Left cardiac atrium (tissue), 4 donors: ENCODE measurements around the gene ANKS1B. TPM values are rescaled to one million over a fixed set of nuclear protein-coding genes. Genes with fewer than 3 reads are reported as not detected.
"Not testable (repeated sequence)": the region's sequence is repeated elsewhere in the genome, so short reads cannot be mapped to it uniquely, and the experiment has no call there.

Experiments used
- ATAC-seq, 2 donors: fragments of 200-7000 bp; cut with Tn5 transposase; one replicate each; pipeline ENCODE4 v1.9.1; 2020; ENCODE audit warnings: mild to moderate bottlenecking in 2 of 2, moderate library complexity in 2 of 2
- DNase-seq: peaks from one replicate; pipeline ENCODE4 v3.0.0-alpha.2; 2020
- intact Hi-C, 2 donors: fragments of 100-400 bp; cut with DNase I; formaldehyde crosslinking; loops; one replicate each; pipeline versions ENCODE4 v1.14.1 to v1.15.1; 2022 to 2023
- total RNA-seq, 2 donors: library from RNA; stranded (reverse); fragmentation: NEBNext Ultra II Directional; extraction: Animal tissue kit (Norgen Biotek cat#: 25700); gene quantifications; one replicate each; pipeline ENCODE4 v1.2.1, GENCODE V29; 2021
- donor health status: DM: no; HTN: yes; CAD: no.
- donor health status: DM: no; HTN: yes; CAD: no; lungs with severe emphysema.
- donor health status: DM: yes; HTN: yes; CAD: no.
- donor health status: Dilated cardiomyopathy.

Gene ANKS1B
- total RNA-seq, 2 donors from 2014 or later = 3.1 TPM

- no peak for DNase-seq
- ATAC-seq = no peak
- intact Hi-C loops = no loop called here
These were observed 77.8 kb downstream of the ANKS1B start for GRCh38 chr12:99906786-99907579.

GRCh38 chr12:99901181-99901580 is 83.6 kb downstream of the ANKS1B start:
- intact Hi-C loops = no loop called here
- ATAC-seq (no peak), DNase-seq (no peak)

- ATAC-seq = no peak
These were observed 86.1 kb downstream of the ANKS1B start for GRCh38 chr12:99898645-99899044.

GRCh38 chr12:99879439-99879838 is 105.3 kb downstream of the ANKS1B start:
- ATAC-seq = no peak
- intact Hi-C loops = no loop called here

More at GRCh38 chr12:99898645-99899044, 86.1 kb downstream of the ANKS1B start:
- no peak for DNase-seq
- intact Hi-C loops = no loop called here

GRCh38 chr12:99875081-99875480 is 109.7 kb downstream of the ANKS1B start:
- no peak for DNase-seq
- ATAC-seq = no peak
- intact Hi-C loops = no loop called here

More at GRCh38 chr12:99879439-99879838, 105.3 kb downstream of the ANKS1B start:
- no peak for DNase-seq

- DNase-seq (no peak), ATAC-seq (no peak)
- intact Hi-C loops = no loop called here
These were observed 114.7 kb downstream of the ANKS1B start for GRCh38 chr12:99870085-99870484.

- intact Hi-C loops = no loop called here
- no peak for DNase-seq
- ATAC-seq = no peak
These were observed 123.0 kb downstream of the ANKS1B start for GRCh38 chr12:99861731-99862130.

- intact Hi-C loops = no loop called here
- DNase-seq (no peak), ATAC-seq (no peak)
These were observed 125.6 kb downstream of the ANKS1B start for GRCh38 chr12:99859126-99859525.

- DNase-seq (no peak), ATAC-seq (no peak)
- intact Hi-C loops = no loop called here
These were observed 132.1 kb downstream of the ANKS1B start for GRCh38 chr12:99852666-99853065.

- intact Hi-C loops = no loop called here
- no peak for ATAC-seq
These were observed 136.8 kb downstream of the ANKS1B start for GRCh38 chr12:99847936-99848335.

GRCh38 chr12:99834710-99835109 is 150.0 kb downstream of the ANKS1B start:
- no peak for ATAC-seq
- intact Hi-C loops = no loop called here
- DNase-seq = no peak

More at GRCh38 chr12:99847936-99848335, 136.8 kb downstream of the ANKS1B start:
- DNase-seq = no peak

GRCh38 chr12:99833397-99833796 is 151.3 kb downstream of the ANKS1B start:
- DNase-seq = no peak
- intact Hi-C loops = no loop called here
- no peak for ATAC-seq

GRCh38 chr12:99824900-99825542 is 159.7 kb downstream of the ANKS1B start:
- intact Hi-C loops = no loop called here
- no peak for DNase-seq
- ATAC-seq = no peak

GRCh38 chr12:99822273-99822672 is 162.5 kb downstream of the ANKS1B start:
- ATAC-seq (no peak), DNase-seq (no peak)
- intact Hi-C loops = no loop called here

- DNase-seq (no peak), ATAC-seq (no peak)
- intact Hi-C loops = no loop called here
These were observed 173.8 kb downstream of the ANKS1B start for GRCh38 chr12:99810718-99811593.

GRCh38 chr12:99809909-99810308 is 174.8 kb downstream of the ANKS1B start:
- ATAC-seq = no peak
- intact Hi-C loops = no loop called here
- DNase-seq = no peak

GRCh38 chr12:99806304-99806703 is 178.4 kb downstream of the ANKS1B start:
- no peak for DNase-seq
- intact Hi-C loops = no loop called here
- no peak for ATAC-seq

GRCh38 chr12:99804715-99805114 is 180.0 kb downstream of the ANKS1B start:
- DNase-seq (no peak), ATAC-seq (no peak)
- intact Hi-C loops = no loop called here

- ATAC-seq (no peak), DNase-seq (no peak)
- intact Hi-C loops = no loop called here
These were observed 184.1 kb downstream of the ANKS1B start for GRCh38 chr12:99800605-99801004.

- ATAC-seq, intact Hi-C loops: not testable (repeated sequence)
These were observed 186.8 kb downstream of the ANKS1B start for GRCh38 chr12:99797931-99798330.

More at GRCh38 chr12:99797931-99798330, 186.8 kb downstream of the ANKS1B start:
- not testable (repeated sequence) for DNase-seq
